HepG2 (cell line): ENCODE data around the gene MPI. TPM values are rescaled to one million over a fixed set of nuclear protein-coding genes. Genes with fewer than 3 reads are reported as not detected.

Source experiments
- ATF1 ChIP-seq: IDR thresholded peaks from 2 replicates; pipeline ENCODE4 v1.6.1; 2016; ENCODE audit warnings: mild to moderate bottlenecking, control low read depth
- ATF7 ChIP-seq, 2 experiments: fragments of 450-650 bp in 1 of 2; sonication (generic) in 1 of 2; formaldehyde crosslinking in 1 of 2; IDR thresholded peaks; 2 replicates each; pipeline versions ENCODE4 v1.4.0 to v1.6.1; 2016 to 2020; ENCODE audit warnings: antibody characterized with exemption in 1 of 2, mild to moderate bottlenecking in 1 of 2, missing genetic modification reagents in 1 of 2
- ATF7-NPFF ChIP-seq: sonication (generic); formaldehyde crosslinking; IDR thresholded peaks from 2 replicates; pipeline ENCODE4 v1.8.1; 2023; ENCODE audit warnings: mild to moderate bottlenecking, low read depth, missing genetic modification reagents, moderate library complexity
- CBX1 ChIP-seq: IDR thresholded peaks from one replicate; pipeline ENCODE4 v1.6.1; 2016; ENCODE audit warnings: antibody characterized with exemption, low read depth
- CHCHD3 ChIP-seq: sonication (generic); formaldehyde crosslinking; IDR thresholded peaks from 2 replicates; pipeline ENCODE4 v1.8.0; 2022; ENCODE audit warnings: mild to moderate bottlenecking, missing genetic modification reagents, moderate library complexity
- HNRNPK ChIP-seq: fragments of 200-400 bp; formaldehyde crosslinking; IDR thresholded peaks from 2 replicates; pipeline ENCODE4 v1.6.1; 2018; ENCODE audit warnings: low read length, low read depth, moderate library complexity, mild to moderate bottlenecking; ENCODE audit not compliant: poor library complexity, severe bottlenecking
- HNRNPL ChIP-seq: fragments of 200-400 bp; formaldehyde crosslinking; IDR thresholded peaks from 2 replicates; pipeline ENCODE4 v1.6.1; 2017; ENCODE audit warnings: mild to moderate bottlenecking, low read depth, low read length
- KAT8 ChIP-seq: IDR thresholded peaks from 2 replicates; pipeline ENCODE4 v1.6.1; 2016; ENCODE audit warnings: missing genetic modification reagents, missing compliant biosample characterization
- KDM1A ChIP-seq: IDR thresholded peaks from 2 replicates; pipeline ENCODE4 v1.6.1; 2016; ENCODE audit warnings: missing compliant biosample characterization
- RBM39 ChIP-seq: fragments of 200-400 bp; formaldehyde crosslinking; IDR thresholded peaks from one replicate; pipeline ENCODE4 v1.6.1; 2018; ENCODE audit warnings: antibody characterized with exemption, mild to moderate bottlenecking, low read depth, low read length; ENCODE audit not compliant: poor library complexity, severe bottlenecking
- SNRNP70 ChIP-seq: fragments of 200-400 bp; formaldehyde crosslinking; IDR thresholded peaks from 2 replicates; pipeline ENCODE4 v1.6.1; 2017; ENCODE audit warnings: mild to moderate bottlenecking, low read depth, low read length, moderate library complexity
- TBP ChIP-seq: sonication (generic); formaldehyde crosslinking; IDR thresholded peaks from 2 replicates; pipeline ENCODE4 v1.5.0; 2020; ENCODE audit warnings: missing genetic modification reagents
- ZNF136 ChIP-seq: sonication (generic); formaldehyde crosslinking; IDR thresholded peaks from 2 replicates; pipeline ENCODE4 v1.8.1; 2022; ENCODE audit warnings: low read depth, mild to moderate bottlenecking, moderate library complexity, missing genetic modification reagents
- ZNF510 ChIP-seq: sonication (generic); formaldehyde crosslinking; IDR thresholded peaks from 2 replicates; pipeline ENCODE4 v1.4.0; 2020; ENCODE audit warnings: low read depth, mild to moderate bottlenecking, missing genetic modification reagents
- polyA plus RNA-seq, 8 experiments: library from polyadenylated mRNA; depleted of rRNA in 3 of 8; stranded (reverse) in 7 of 8; unstranded in 1 of 8; fragments of >200 nt; fragmentation: Illumina TruSeq in 4 of 8; extraction: Trizol in 4 of 8; gene quantifications; 2 replicates each; pipeline versions ENCODE4 v1.2.1 to v1.2.3, GENCODE V29; 2011 to 2016; ENCODE audit warnings: low read depth in 4 of 8, missing spikeins in 1 of 8, mixed read lengths in 1 of 8; ENCODE audit not compliant: insufficient read depth in 1 of 8
- total RNA-seq, 5 experiments: library from RNA; depleted of rRNA; stranded (reverse); fragments of >200 nt; fragmentation: Illumina TruSeq; extraction: Trizol; gene quantifications; 2 replicates each; pipeline ENCODE4 v1.2.3, GENCODE V29; 2016; ENCODE audit warnings: low read depth in 1 of 5
- TF ChIP-seq, protein P1 (sequence below): sonication (generic); formaldehyde crosslinking; IDR thresholded peaks from 2 replicates; pipeline ENCODE4 v1.5.0; 2020; ENCODE audit warnings: missing genetic modification reagents, mild to moderate bottlenecking, borderline replicate concordance
- TF ChIP-seq, protein P2 (sequence below): sonication (generic); formaldehyde crosslinking; IDR thresholded peaks from 2 replicates; pipeline ENCODE4 v1.5.1; 2020; ENCODE audit warnings: mild to moderate bottlenecking, missing genetic modification reagents
- TF ChIP-seq, protein P3 (sequence below): sonication (generic); formaldehyde crosslinking; IDR thresholded peaks from 2 replicates; pipeline ENCODE4 v1.4.0; 2020; ENCODE audit warnings: missing genetic modification reagents, borderline replicate concordance
- TF ChIP-seq, protein P4 (sequence below): IDR thresholded peaks from 2 replicates; pipeline ENCODE4 v1.6.1; 2016; ENCODE audit warnings: missing genetic modification reagents, missing compliant biosample characterization
- TF ChIP-seq, protein P5 (sequence below): sonication (generic); formaldehyde crosslinking; IDR thresholded peaks from 2 replicates; pipeline ENCODE4 v1.4.0; 2020; ENCODE audit warnings: mild to moderate bottlenecking, missing genetic modification reagents

MPI gene
- total and polyA plus RNA-seq, 2 of the 13 experiments (the other 11 are each of a cell fraction or from before 2014, with no cell fraction given): 36.9 to 63.5 TPM

DNA sequence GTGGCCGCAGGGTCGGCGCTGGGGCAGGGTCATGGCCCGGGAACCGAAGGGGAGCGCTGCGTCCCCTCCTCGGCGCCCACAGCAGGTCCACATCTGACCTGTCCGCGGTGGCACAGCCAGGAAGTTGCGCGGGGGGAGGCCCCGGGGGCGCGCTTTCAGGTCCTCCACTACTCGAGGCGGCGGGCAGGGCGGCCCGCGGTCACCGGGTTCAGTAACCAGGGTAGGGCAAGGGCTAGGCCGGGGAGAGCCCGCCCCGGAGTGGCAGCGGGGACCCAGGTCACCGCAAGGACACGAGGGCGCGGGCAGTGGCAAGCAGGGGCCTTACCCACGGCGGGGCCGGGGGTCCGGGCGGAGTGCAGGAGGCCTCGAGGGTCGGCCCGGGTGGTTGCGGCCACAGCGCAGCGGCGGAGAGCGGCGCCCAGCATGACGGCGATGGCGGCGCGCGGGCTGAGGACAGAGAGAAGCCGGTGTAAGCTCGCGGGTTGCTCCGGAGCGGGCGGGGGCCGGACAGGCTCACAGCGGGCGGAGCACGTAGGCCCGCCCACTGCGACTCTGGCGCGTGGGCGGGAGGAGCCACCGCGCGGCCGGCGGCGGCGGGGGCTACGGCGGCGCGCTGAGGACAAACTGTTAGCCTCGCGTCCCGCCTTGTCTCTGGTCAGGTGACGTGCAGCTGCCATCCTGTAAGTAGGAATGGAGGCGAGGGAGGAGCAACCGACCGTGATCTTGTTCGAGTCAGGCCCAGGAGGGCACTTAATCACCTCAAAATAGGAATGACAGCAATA, 47.9 kb downstream of the MPI start, which contains the start of gene COX5A (continued):
- TF ChIP-seq RBM39 (peak; percentile 96), ATF1 (CRISPR knock-in tag) (no peak), ATF7 (IDR thresholded peaks at IDR 0.05) (no peak), ATF7 (CRISPR knock-in tag; IDR thresholded peaks at IDR 0.05) (no peak; the same call in 1 of the 2 replicates), KDM1A (CRISPR knock-in tag) (no peak), ZNF136 (no peak), KAT8 (CRISPR knock-in tag) (0 out of 2 replicates have a peak, but pooled peaks have one; percentile 67), ZNF510 (CRISPR knock-in tag) (0 out of 2 replicates have a peak, but pooled peaks have one; percentile 39), SNRNP70 (no peak), HNRNPL (peak; percentile 80), CBX1 (peak; percentile 23), ATF7-NPFF (peak; percentile 96), CHCHD3 (CRISPR knock-in tag) (0 out of 2 replicates have a peak, but pooled peaks have one; percentile 87), HNRNPK (peak; percentile 89), TBP (CRISPR knock-in tag) (no peak)
- TF ChIP-seq, protein P1, sequence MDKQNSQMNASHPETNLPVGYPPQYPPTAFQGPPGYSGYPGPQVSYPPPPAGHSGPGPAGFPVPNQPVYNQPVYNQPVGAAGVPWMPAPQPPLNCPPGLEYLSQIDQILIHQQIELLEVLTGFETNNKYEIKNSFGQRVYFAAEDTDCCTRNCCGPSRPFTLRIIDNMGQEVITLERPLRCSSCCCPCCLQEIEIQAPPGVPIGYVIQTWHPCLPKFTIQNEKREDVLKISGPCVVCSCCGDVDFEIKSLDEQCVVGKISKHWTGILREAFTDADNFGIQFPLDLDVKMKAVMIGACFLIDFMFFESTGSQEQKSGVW (CRISPR knock-in tag): no peak; the same call in 1 of the 2 replicates
- TF ChIP-seq, protein P2, sequence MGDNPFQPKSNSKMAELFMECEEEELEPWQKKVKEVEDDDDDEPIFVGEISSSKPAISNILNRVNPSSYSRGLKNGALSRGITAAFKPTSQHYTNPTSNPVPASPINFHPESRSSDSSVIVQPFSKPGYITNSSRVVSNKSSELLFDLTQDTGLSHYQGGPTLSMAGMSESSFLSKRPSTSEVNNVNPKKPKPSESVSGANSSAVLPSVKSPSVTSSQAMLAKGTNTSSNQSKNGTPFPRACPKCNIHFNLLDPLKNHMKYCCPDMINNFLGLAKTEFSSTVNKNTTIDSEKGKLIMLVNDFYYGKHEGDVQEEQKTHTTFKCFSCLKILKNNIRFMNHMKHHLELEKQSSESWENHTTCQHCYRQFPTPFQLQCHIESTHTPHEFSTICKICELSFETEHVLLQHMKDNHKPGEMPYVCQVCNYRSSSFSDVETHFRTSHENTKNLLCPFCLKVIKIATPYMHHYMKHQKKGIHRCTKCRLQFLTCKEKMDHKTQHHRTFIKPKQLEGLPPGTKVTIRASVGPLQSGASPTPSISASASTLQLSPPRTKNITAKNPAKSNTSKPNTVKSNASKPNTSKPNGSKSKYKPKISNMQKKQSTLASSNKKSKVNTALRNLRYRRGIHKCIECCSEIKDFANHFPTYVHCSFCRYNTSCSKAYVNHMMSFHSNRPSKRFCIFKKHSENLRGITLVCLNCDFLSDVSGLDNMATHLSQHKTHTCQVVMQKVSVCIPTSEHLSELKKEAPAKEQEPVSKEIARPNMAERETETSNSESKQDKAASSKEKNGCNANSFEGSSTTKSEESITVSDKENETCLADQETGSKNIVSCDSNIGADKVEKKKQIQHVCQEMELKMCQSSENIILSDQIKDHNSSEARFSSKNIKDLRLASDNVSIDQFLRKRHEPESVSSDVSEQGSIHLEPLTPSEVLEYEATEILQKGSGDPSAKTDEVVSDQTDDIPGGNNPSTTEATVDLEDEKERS (CRISPR knock-in tag): no peak
- TF ChIP-seq, protein P3, sequence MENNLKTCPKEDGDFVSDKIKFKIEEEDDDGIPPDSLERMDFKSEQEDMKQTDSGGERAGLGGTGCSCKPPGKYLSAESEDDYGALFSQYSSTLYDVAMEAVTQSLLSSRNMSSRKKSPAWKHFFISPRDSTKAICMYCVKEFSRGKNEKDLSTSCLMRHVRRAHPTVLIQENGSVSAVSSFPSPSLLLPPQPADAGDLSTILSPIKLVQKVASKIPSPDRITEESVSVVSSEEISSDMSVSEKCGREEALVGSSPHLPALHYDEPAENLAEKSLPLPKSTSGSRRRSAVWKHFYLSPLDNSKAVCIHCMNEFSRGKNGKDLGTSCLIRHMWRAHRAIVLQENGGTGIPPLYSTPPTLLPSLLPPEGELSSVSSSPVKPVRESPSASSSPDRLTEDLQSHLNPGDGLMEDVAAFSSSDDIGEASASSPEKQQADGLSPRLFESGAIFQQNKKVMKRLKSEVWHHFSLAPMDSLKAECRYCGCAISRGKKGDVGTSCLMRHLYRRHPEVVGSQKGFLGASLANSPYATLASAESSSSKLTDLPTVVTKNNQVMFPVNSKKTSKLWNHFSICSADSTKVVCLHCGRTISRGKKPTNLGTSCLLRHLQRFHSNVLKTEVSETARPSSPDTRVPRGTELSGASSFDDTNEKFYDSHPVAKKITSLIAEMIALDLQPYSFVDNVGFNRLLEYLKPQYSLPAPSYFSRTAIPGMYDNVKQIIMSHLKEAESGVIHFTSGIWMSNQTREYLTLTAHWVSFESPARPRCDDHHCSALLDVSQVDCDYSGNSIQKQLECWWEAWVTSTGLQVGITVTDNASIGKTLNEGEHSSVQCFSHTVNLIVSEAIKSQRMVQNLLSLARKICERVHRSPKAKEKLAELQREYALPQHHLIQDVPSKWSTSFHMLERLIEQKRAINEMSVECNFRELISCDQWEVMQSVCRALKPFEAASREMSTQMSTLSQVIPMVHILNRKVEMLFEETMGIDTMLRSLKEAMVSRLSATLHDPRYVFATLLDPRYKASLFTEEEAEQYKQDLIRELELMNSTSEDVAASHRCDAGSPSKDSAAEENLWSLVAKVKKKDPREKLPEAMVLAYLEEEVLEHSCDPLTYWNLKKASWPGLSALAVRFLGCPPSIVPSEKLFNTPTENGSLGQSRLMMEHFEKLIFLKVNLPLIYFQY (CRISPR knock-in tag): no peak; the same call in 1 of the 2 replicates
- TF ChIP-seq, protein P4, sequence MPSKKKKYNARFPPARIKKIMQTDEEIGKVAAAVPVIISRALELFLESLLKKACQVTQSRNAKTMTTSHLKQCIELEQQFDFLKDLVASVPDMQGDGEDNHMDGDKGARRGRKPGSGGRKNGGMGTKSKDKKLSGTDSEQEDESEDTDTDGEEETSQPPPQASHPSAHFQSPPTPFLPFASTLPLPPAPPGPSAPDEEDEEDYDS (CRISPR knock-in tag): no peak; the same call in 1 of the 2 replicates
- TF ChIP-seq, protein P5, sequence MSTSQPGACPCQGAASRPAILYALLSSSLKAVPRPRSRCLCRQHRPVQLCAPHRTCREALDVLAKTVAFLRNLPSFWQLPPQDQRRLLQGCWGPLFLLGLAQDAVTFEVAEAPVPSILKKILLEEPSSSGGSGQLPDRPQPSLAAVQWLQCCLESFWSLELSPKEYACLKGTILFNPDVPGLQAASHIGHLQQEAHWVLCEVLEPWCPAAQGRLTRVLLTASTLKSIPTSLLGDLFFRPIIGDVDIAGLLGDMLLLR: no peak
